Measurements from ENCODE around the gene ZNF865.
A peak's percentile ranks its signal among the peaks of the same experiment; 100 is the strongest.

DNA sequence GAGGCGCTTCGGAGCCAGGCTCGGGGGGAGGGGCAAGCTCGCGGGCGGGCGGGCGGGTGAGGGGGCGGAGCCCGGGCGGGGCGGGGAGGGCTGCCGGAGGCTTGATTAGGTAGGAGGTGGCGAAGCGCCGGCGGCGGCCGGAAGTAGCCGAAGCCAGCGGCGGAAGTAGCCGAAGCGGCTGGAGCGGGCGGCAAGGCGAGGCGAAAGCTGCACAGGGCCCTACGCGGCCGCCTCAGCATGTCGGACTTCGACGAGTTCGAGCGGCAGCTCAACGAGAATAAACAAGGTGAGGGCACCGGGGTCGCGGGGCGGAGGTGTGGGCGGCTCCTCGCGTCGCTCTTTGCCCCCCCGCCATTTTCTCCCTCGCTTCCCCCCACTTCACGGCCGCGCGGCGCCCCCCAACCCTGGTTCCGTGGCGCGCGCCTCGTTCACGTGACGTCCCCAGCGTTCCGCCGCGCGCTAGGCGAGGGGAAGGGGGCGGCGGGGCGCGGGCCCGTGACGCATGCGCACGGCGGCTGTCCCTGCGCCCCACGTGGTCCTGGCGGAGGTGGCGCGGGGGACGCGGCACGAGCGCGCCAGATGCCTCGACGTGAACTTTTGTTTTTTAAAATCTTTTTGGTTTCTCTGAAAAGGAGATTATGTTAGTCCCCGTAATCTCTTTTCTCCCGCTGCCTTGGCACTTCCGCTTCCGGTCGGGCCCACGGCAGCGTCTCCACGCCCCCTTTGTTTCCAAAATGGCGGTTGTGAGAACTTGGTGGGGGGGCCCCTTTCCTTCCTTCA, 49.6 kb downstream of the ZNF865 start, which contains the start of gene U2AF2:
- 0 out of 2 replicates have a peak, but pooled peaks have one; percentile 42 for TF ChIP-seq ELF4 (CRISPR knock-in tag; IDR thresholded peaks at IDR 0.05; ENCODE audit: low read depth)
- peak; percentile 48 for TF ChIP-seq SP1 (CRISPR knock-in tag; conservative IDR thresholded peaks at IDR 0.05)
- TF ChIP-seq ZNF232 (CRISPR knock-in tag; IDR thresholded peaks at IDR 0.05): no peak; the same call in 1 of the 2 replicates
- TF ChIP-seq NR3C1 (CRISPR knock-in tag; conservative IDR thresholded peaks at IDR 0.05; ENCODE audit: low read depth): no peak
